ENCODE data around the gene OR6C70. TPM values are rescaled to one million over a fixed set of nuclear protein-coding genes. Genes with fewer than 3 reads are reported as not detected.

Gene OR6C70
- total and polyA plus RNA-seq, 2 donors (not counting 3 experiments of a cell fraction or from before 2014, with no cell fraction given): not detected

DNA sequence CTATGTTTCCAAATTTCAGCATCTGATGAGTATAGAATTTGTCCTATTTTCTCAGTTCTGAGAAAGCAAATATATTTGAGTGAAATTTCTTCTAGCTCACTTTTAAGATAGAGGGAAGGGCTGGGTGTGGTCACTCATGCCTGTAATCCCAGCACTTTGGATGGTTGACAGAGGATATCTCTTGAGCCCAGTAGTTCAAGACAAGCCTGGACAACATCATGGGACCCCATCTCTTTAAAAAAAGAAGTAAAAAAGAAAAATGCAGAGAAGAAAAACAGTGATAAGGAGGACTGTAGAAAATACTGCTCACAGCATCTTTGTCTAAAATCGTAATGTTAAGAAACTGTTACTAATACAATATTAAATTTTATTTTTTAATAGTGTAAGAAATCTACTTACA, 2.3 kb upstream of the OR6C70 start:
- Histone ChIP-seq H3K4me1 (ENCODE audit: control insufficient read depth, extremely low read depth, insufficient read depth, low read length) (no peaks in the 10 kb centered on the region), H3K4me2 (ENCODE audit: insufficient read depth, low read length) (no peak overlapping the region), H2AFZ (ENCODE audit: low read depth, low read length) (no peak overlapping the region), H3K9me1 (replicated peaks; ENCODE audit: control insufficient read depth, extremely low read depth, insufficient read depth, low read length) (no peaks in the 10 kb centered on the region), H3K4me3 (replicated peaks in 1 of 3; ENCODE audit: insufficient read depth in 1 of 3, low read depth in 1 of 3, low read length in 3 of 3) (no peak overlapping the region), H3K9me3 (replicated peaks; ENCODE audit: control insufficient read depth, insufficient read depth, low read length) (no peaks in the 10 kb centered on the region), H4K20me1 (replicated peaks; ENCODE audit: control insufficient read depth, extremely low read depth, insufficient read depth, low read length) (no peaks in the 10 kb centered on the region), H3K27me3 (ENCODE audit: control insufficient read depth in 2 of 2, insufficient read depth in 2 of 2, low read length in 2 of 2) (no peaks in the 10 kb centered on the region), H3K27ac (ENCODE audit: insufficient read depth, low read depth, low read length) (no peak overlapping the region), H3K9ac (replicated peaks; ENCODE audit: extremely low read depth, insufficient read depth, low read length) (no peak overlapping the region), H3K36me3 (ENCODE audit: control insufficient read depth in 2 of 2, extremely low read depth in 1 of 2, insufficient read depth in 2 of 2, low read length in 2 of 2) (no peaks in the 10 kb centered on the region), H3K79me2 (ENCODE audit: control insufficient read depth, insufficient read depth, low read length) (no peaks in the 10 kb centered on the region)
- dilution Hi-C loops (cut with MboI; ENCODE audit: extremely low pct_ligation_motif_present, low sequenced_read_pairs): no loop called here
- intact Hi-C loops (cut with micrococcal nuclease): no loop called here
- CTCF ChIA-PET: no interaction called here
- TF ChIP-seq, protein P1, sequence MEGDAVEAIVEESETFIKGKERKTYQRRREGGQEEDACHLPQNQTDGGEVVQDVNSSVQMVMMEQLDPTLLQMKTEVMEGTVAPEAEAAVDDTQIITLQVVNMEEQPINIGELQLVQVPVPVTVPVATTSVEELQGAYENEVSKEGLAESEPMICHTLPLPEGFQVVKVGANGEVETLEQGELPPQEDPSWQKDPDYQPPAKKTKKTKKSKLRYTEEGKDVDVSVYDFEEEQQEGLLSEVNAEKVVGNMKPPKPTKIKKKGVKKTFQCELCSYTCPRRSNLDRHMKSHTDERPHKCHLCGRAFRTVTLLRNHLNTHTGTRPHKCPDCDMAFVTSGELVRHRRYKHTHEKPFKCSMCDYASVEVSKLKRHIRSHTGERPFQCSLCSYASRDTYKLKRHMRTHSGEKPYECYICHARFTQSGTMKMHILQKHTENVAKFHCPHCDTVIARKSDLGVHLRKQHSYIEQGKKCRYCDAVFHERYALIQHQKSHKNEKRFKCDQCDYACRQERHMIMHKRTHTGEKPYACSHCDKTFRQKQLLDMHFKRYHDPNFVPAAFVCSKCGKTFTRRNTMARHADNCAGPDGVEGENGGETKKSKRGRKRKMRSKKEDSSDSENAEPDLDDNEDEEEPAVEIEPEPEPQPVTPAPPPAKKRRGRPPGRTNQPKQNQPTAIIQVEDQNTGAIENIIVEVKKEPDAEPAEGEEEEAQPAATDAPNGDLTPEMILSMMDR (IDR thresholded peaks at IDR 0.05; ENCODE audit: extremely low read depth in 1 of 2, insufficient read depth in 1 of 2, low read depth in 1 of 2, low read length in 2 of 2): no peak
- TF ChIP-seq POLR2AphosphoS5 (IDR thresholded peaks at IDR 0.05; ENCODE audit: insufficient read depth, low read depth, low read length) (no peak), JUN (IDR thresholded peaks at IDR 0.05; ENCODE audit: borderline replicate concordance, insufficient read depth, insufficient read length, low read depth) (no peak), POLR2A (IDR thresholded peaks at IDR 0.05; ENCODE audit: low read depth, low read length) (no peak), GATA2 (IDR thresholded peaks at IDR 0.05; ENCODE audit: insufficient read depth, insufficient read length, low read depth, low read length) (no peak), FOS (IDR thresholded peaks at IDR 0.05; ENCODE audit: borderline replicate concordance, insufficient read depth, low read length) (no peak), MYC (IDR thresholded peaks at IDR 0.05; ENCODE audit: low read depth, low read length) (no peak), EZH2 (IDR thresholded peaks at IDR 0.05; ENCODE audit: borderline replicate concordance, low read depth, low read length, severe bottlenecking) (no peak)
- TF ChIP-seq, protein P2, sequence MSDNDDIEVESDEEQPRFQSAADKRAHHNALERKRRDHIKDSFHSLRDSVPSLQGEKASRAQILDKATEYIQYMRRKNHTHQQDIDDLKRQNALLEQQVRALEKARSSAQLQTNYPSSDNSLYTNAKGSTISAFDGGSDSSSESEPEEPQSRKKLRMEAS (IDR thresholded peaks at IDR 0.05; ENCODE audit: insufficient read depth, insufficient read length): no peak
- FAIRE-seq (no peak), DNase-seq (ENCODE audit: low read depth, low spot score) (no peak)
- no TSS peak for BruUV-seq (replicated peaks)
- POLR2A ChIA-PET: no interaction called here

Data from endothelial cell of umbilical vein (primary cell).